ENCODE data around the gene TMA7B. TPM values are rescaled to one million over a fixed set of nuclear protein-coding genes. Genes with fewer than 3 reads are reported as not detected.
"Not testable (repeated sequence)": the region's sequence is repeated elsewhere in the genome, so short reads cannot be mapped to it uniquely, and the experiment has no call there.

Gene TMA7B
- polyA plus RNA-seq, 3 donors = 0.18 to 0.30 (median 0.21) TPM

DNA sequence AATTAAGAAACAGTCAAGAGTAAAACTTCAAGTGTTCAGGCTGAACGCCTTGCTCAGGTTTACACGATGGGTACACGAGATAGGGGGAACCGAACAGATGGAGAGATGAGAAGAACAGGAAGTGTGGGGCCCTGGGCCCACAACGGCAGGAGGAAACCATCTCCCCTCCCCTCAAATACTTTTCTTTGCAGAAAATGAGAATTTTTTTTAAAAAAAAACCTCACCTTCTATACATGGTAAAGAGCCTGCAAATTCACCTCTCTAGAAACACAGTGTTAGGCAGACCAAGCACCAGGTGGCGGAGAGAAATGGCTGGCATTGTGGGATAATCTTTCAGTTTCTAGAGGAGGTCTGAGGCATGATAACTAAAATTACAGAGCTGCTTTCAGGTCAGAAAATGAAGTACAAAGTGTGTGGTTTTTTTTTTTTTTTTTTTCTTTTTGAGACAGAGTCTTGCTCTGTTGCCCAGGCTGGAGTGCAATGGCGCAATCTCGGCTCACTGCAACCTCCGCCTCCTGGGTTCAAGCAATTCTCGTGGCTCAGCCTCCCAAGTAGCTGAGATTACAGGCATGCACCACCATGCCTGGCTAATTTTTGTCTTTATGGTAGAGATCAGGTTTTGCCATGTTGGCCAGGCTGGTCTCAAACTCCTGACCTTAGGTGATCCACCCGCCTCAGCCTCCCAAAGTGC lies 8.4 kb upstream of the TMA7B start:
- not testable (repeated sequence) for DNase-seq (ENCODE audit: low read depth in 3 of 3, low spot score in 2 of 3)

- no peak for DNase-seq (ENCODE audit: low read depth in 3 of 3, low spot score in 2 of 3)
Observed at GRCh38 chr22:39952347-39952746, 7.8 kb upstream of the TMA7B start.

DNA sequence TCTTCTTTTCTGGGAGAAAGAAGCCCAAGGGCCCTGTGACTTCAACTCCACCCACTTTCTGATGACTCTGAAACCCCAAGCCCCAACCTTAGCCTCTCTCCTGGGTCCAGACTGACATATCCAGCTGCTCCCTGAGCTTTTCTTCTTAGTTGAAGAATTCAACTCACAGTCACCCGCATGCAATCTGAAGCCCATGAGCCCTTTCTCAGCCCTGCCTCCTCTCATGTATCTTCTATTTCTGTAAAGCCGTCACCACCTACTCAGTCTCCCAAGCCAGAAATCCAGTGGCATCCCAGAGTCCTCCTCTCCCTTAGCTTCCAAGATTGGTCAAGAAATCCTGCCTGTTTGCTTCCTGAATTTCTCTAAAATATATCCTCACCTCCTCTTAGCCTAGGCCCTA lies 7.1 kb upstream of the TMA7B start:
- DNase-seq (ENCODE audit: low read depth in 3 of 3, low spot score in 2 of 3) = no peak

DNA sequence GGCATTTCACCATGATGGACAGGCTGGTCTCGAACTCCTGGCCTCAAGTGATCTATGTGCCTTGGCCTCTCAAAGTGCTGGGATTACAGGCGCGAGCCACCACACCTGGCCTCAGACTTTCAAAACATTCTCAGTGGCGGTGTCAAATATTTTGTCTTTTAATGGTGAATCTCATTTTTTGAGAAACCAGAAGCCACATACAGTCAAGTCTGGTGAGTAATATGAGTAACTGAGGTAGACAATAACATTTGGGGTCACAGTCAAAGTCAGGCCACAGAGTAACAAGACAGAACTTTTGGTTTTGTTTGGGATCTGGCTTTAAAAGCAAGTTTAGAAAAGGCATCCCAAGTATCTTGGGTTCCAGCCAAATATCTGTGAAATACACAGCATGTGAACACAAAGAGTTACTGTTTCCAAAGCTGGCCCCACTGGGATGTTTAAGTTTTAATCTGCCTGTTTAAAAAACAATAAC lies 5.6 kb upstream of the TMA7B start:
- DNase-seq (ENCODE audit: low read depth in 3 of 3, low spot score in 2 of 3) = peak in 1 of 3 donors; percentile 19

- DNase-seq (ENCODE audit: low read depth in 3 of 3, low spot score in 2 of 3) = no peak
Observed at GRCh38 chr22:39955675-39956074, 4.5 kb upstream of the TMA7B start.

DNA sequence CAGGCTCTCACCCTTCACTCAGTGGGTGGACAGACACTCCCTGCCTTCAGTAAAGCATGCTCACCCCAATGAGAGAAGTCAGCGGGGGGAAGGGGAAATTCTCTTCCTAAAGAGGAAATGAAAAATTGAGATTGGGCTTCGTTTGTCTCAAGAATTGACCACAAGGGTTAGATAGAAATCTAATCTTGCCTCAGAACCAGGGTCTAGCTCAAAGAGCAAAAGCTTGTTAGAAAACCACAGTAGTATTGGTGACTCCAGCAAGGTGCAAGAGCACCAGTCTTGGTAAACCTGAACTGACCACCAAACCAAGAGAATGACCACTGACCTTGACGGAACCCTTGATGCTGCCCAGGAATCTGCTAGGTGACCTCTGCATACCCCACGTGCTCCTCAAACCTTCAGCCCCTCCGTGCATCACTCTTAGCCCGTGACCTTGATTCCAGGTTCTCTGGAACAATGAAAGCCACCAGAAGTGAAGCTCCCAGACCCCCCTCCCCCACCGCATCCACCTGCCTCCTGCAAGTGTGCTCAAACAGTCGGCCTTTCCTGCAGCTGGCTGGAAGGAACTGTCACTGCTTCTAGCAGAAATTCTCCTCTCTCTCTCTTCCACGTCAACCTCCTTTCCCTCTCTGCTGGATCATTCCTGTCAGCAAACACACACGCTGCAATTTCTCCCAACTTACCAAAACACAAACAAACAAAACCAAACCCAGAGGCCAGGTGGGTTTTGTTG lies 3.1 kb upstream of the TMA7B start:
- DNase-seq (ENCODE audit: low read depth in 3 of 3, low spot score in 2 of 3) = no peak

- DNase-seq (ENCODE audit: low read depth in 3 of 3, low spot score in 2 of 3) = no peak
Observed at GRCh38 chr22:39958009-39958711, 2.0 kb upstream of the TMA7B start.

- DNase-seq (ENCODE audit: low read depth in 3 of 3, low spot score in 2 of 3) = no peak
Observed at GRCh38 chr22:39958949-39959639, 1.1 kb upstream of the TMA7B start.

- DNase-seq (ENCODE audit: low read depth in 3 of 3, low spot score in 2 of 3) = no peak
Observed at GRCh38 chr22:39960791-39961746, 872 bp downstream of the TMA7B start.

DNA sequence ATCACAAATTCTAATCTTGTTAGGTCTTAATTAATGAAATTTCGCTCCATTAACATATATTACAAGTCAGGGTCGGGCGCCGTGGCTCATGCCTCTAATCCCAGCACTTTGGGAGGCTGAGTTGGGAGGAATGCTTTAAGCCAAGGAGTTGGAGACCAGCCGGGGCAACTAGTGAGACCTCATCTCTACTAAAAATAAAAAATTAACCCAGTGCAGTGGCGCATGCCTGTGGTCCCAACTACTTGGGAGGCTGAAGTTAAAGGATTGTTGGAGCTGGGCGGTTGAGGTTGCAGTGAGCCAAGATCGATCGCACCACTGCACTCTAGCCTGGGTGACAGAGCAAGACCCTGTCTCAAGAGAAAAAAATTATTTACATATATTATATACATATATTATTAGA lies 1.9 kb downstream of the TMA7B start:
- DNase-seq (ENCODE audit: low read depth in 3 of 3, low spot score in 2 of 3) = no peak

GRCh38 chr22:39965748-39966147 lies 5.6 kb downstream of the TMA7B start:
- no peak for DNase-seq (ENCODE audit: low read depth in 3 of 3, low spot score in 2 of 3)

- DNase-seq (ENCODE audit: low read depth in 3 of 3, low spot score in 2 of 3) = no peak
Observed at GRCh38 chr22:39966470-39966869, 6.3 kb downstream of the TMA7B start.

GRCh38 chr22:39967103-39967829 lies 7.1 kb downstream of the TMA7B start:
- no peak for DNase-seq (ENCODE audit: low read depth in 3 of 3, low spot score in 2 of 3)

- DNase-seq (ENCODE audit: low read depth in 3 of 3, low spot score in 2 of 3) = no peak
Observed at GRCh38 chr22:39967996-39968972, 8.1 kb downstream of the TMA7B start.

- DNase-seq (ENCODE audit: low read depth in 3 of 3, low spot score in 2 of 3) = no peak
Observed at GRCh38 chr22:39970742-39971141, 10.5 kb downstream of the TMA7B start.

DNA sequence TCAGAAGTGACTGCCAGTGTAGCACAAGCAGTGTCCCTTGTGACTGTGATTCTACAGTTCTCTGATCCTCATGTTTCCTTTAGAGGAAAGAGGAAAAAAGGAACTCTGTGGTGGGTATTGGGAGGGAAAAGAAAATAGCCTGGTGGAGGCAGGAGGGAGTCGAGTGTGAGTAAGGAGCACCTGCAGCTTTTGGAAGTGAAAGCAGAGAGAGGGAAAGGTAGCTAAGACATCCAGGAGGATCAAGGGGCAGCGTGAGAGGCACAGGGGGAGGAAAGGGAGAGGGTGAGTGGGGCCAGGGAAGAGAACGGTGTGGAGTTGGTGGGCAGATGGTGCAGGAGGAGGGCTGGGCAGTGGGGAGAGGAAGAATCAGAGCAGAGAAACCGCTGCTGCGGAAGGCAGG lies 12.4 kb downstream of the TMA7B start:
- DNase-seq (ENCODE audit: low read depth in 3 of 3, low spot score in 2 of 3) = no peak

- DNase-seq (ENCODE audit: low read depth in 3 of 3, low spot score in 2 of 3) = no peak
Observed at GRCh38 chr22:39973656-39974055, 13.5 kb downstream of the TMA7B start.

DNA sequence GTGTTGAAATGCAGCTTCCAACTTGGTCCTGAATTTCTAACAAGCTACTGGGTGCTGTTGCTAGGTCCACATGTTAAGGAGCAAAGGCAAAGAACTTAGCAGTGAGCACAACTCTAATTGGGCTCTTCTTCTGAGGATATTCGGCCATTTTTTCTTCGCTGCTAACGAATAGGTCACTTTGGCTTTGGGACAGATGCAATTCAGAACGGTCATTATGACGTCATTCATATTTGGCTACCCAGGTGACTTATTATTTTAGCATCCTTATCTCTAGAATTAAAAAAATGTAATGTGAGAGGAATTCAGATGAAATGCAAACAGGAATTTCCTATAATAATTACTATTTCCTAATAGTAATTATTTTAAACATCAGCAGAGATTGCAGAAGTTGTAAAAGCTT lies 13.9 kb downstream of the TMA7B start:
- no peak for DNase-seq (ENCODE audit: low read depth in 3 of 3, low spot score in 2 of 3)

Measured in right renal cortex interstitium (tissue), 3 donors.